ENCODE results near the gene RSPH6A. TPM values are rescaled to one million over a fixed set of nuclear protein-coding genes. Genes with fewer than 3 reads are reported as not detected.

RSPH6A gene
- polyA plus RNA-seq, 1 donor (not counting 4 experiments of a cell fraction or from before 2014, with no cell fraction given) = not detected

- dilution Hi-C loops (cut with MboI; ENCODE audit: extremely low pct_ligation_motif_present, low sequenced_read_pairs) = no loop called here
- Histone ChIP-seq H3K27me3 (ENCODE audit: control insufficient read depth, extremely low read depth, insufficient read depth, low read length) (no peaks in the 10 kb centered on the region), H3K27ac (ENCODE audit: control insufficient read depth, insufficient read depth, low read length) (no peak overlapping the region), H4K20me1 (ENCODE audit: control insufficient read depth, extremely low read depth, insufficient read depth, low read length) (no peaks in the 10 kb centered on the region), H3K36me3 (ENCODE audit: control insufficient read depth in 2 of 2, extremely low read depth in 1 of 2, insufficient read depth in 2 of 2, low read length in 2 of 2) (peaks cover 43 to 53% of the 10 kb centered on the region in 2 experiments), H3K79me2 (ENCODE audit: control insufficient read depth, insufficient read depth, low read length) (no peaks in the 10 kb centered on the region), H3K9me1 (ENCODE audit: control insufficient read depth, extremely low read depth, insufficient read depth, low read length) (no peaks in the 10 kb centered on the region), H3K9me3 (ENCODE audit: control insufficient read depth, low read depth, low read length) (no peaks in the 10 kb centered on the region), H3K4me2 (ENCODE audit: control insufficient read depth, extremely low read depth, insufficient read depth, low read depth, low read length) (no peak overlapping the region), H2AFZ (ENCODE audit: control insufficient read depth, low read length) (no peak overlapping the region), H3K4me3 (ENCODE audit: control insufficient read depth in 2 of 3, extremely low read depth in 1 of 3, insufficient read depth in 2 of 3, low read depth in 1 of 3, low read length in 3 of 3) (no peak overlapping the region), H3K4me1 (ENCODE audit: control insufficient read depth, extremely low read depth, insufficient read depth, low read length) (no peaks in the 10 kb centered on the region), H3K9ac (ENCODE audit: control insufficient read depth, extremely low read depth, insufficient read depth, low read length) (no peak overlapping the region)
- TF ChIP-seq CTCF (optimal IDR thresholded peaks at IDR 0.05 in 1 of 3, IDR thresholded peaks at IDR 0.05 in 1 of 3, conservative IDR thresholded peaks at IDR 0.05 in 1 of 3; ENCODE audit: extremely low read depth in 1 of 3, insufficient read depth in 2 of 3, low read length in 3 of 3) = peak in 2 of 3 experiments; percentile 20 to 35
- no peak for TF ChIP-seq EZH2 (IDR thresholded peaks at IDR 0.05; ENCODE audit: low read length)
- DNase-seq (ENCODE audit: low read depth, low spot score) (no peak), FAIRE-seq (no peak)
Measured at GRCh38 chr19:45848922-45849321, 33.8 kb upstream of the RSPH6A start.

GRCh38 chr19:45847663-45848062, 32.6 kb upstream of the RSPH6A start:
- H3K4me3 ChIP-seq (ENCODE audit: control insufficient read depth in 2 of 3, extremely low read depth in 1 of 3, insufficient read depth in 2 of 3, low read depth in 1 of 3, low read length in 3 of 3) = no peak overlapping the region
- TF ChIP-seq CTCF (optimal IDR thresholded peaks at IDR 0.05 in 1 of 3, IDR thresholded peaks at IDR 0.05 in 1 of 3, conservative IDR thresholded peaks at IDR 0.05 in 1 of 3; ENCODE audit: extremely low read depth in 1 of 3, insufficient read depth in 2 of 3, low read length in 3 of 3) (no peak), EZH2 (IDR thresholded peaks at IDR 0.05; ENCODE audit: low read length) (no peak)
- dilution Hi-C loops (cut with MboI; ENCODE audit: extremely low pct_ligation_motif_present, low sequenced_read_pairs) = no loop called here
- no peak for FAIRE-seq
- H3K27ac ChIP-seq (ENCODE audit: control insufficient read depth, insufficient read depth, low read length) = no peak overlapping the region
- no peaks in the 10 kb centered on the region for H3K9me1 ChIP-seq (ENCODE audit: control insufficient read depth, extremely low read depth, insufficient read depth, low read length)
- peaks cover 43 to 60% of the 10 kb centered on the region in 2 experiments for H3K36me3 ChIP-seq (ENCODE audit: control insufficient read depth in 2 of 2, extremely low read depth in 1 of 2, insufficient read depth in 2 of 2, low read length in 2 of 2)
- H3K9me3 ChIP-seq (ENCODE audit: control insufficient read depth, low read depth, low read length) = no peaks in the 10 kb centered on the region
- no peak overlapping the region for H2AFZ ChIP-seq (ENCODE audit: control insufficient read depth, low read length)
- H4K20me1 ChIP-seq (ENCODE audit: control insufficient read depth, extremely low read depth, insufficient read depth, low read length) = no peaks in the 10 kb centered on the region
- H3K4me2 ChIP-seq (ENCODE audit: control insufficient read depth, extremely low read depth, insufficient read depth, low read depth, low read length) = no peak overlapping the region
- no peak overlapping the region for H3K9ac ChIP-seq (ENCODE audit: control insufficient read depth, extremely low read depth, insufficient read depth, low read length)
- no peaks in the 10 kb centered on the region for H3K79me2 ChIP-seq (ENCODE audit: control insufficient read depth, insufficient read depth, low read length)
- DNase-seq (ENCODE audit: low read depth, low spot score) = no peak
- no peaks in the 10 kb centered on the region for H3K4me1 ChIP-seq (ENCODE audit: control insufficient read depth, extremely low read depth, insufficient read depth, low read length)
- no peaks in the 10 kb centered on the region for H3K27me3 ChIP-seq (ENCODE audit: control insufficient read depth, extremely low read depth, insufficient read depth, low read length)

Measured in keratinocyte (primary cell).